GM12878 (cell line): ENCODE measurements around the gene ASIC3. TPM values are rescaled to one million over a fixed set of nuclear protein-coding genes. Genes with fewer than 3 reads are reported as not detected.

Experiments
- ATAC-seq: fragments of 200-7000 bp; cut with Tn5 transposase; 3 replicates; pipeline ENCODE4 v1.9.1; 2020; ENCODE audit warnings: mild to moderate bottlenecking, moderate library complexity
- BruUV-seq: library from RNA; stranded (reverse); fragments of 400-500 nt; replicated peaks from 2 replicates; lab custom pipeline; 2021; lab: Mats Ljungman, UMichigan
- CTCF ChIA-PET: fragments of 300-600 bp; sonication (Branson Sonifier 250); formaldehyde crosslinking; extraction: SDS; loops from one replicate; lab custom pipeline; 2021; ENCODE audit warnings: inconsistent platforms; lab: Yijun Ruan, JAX
- POLR2A ChIA-PET: fragments of 350-600 bp; formaldehyde crosslinking; extraction: SDS; loops from one replicate; lab custom pipeline; 2021; ENCODE audit warnings: inconsistent platforms; lab: Charles Lee
- RAD21 ChIA-PET: fragments of 300-600 bp; sonication (Branson Sonifier 250); formaldehyde crosslinking; loops from one replicate; lab custom pipeline; 2023; ENCODE audit warnings: antibody characterized with exemption; ENCODE audit not compliant: unreplicated experiment; lab: Charles Lee
- SMC1A ChIA-PET: fragments of 300-600 bp; sonication (Branson Sonifier 250); formaldehyde crosslinking; loops from one replicate; lab custom pipeline; 2023; ENCODE audit not compliant: unreplicated experiment, uncharacterized antibody; lab: Charles Lee
- DNase-seq: peaks from one replicate; pipeline ENCODE4 v3.0.0-alpha.2; 2011; ENCODE audit warnings: low read depth, low spot score
- FAIRE-seq: peaks from 3 replicates; lab custom pipeline; 2011; peaks lifted over from hg19 to GRCh38; lab: Jason Lieb, UNC
- H2AFZ ChIP-seq: 2 replicates; pipeline ENCODE4 v1.6.0; 2011; ENCODE audit warnings: low read depth, low read length, control low read depth; ENCODE audit not compliant: control insufficient read depth
- H3K27ac ChIP-seq: 2 replicates; pipeline ENCODE4 v1.5.1; 2011; ENCODE audit warnings: control low read depth; ENCODE audit not compliant: control insufficient read depth, insufficient read depth
- H3K27me3 ChIP-seq, 2 experiments: replicated peaks in 1 of 2; 2 replicates each; pipeline versions ENCODE4 v1.6.0 to v1.6.1; 2011; ENCODE audit warnings: low read length in 1 of 2; ENCODE audit not compliant: control insufficient read depth in 2 of 2, insufficient read depth in 2 of 2
- H3K36me3 ChIP-seq, 2 experiments: 2 replicates each; pipeline ENCODE4 v1.5.1; 2011; ENCODE audit warnings: low read length in 1 of 2; ENCODE audit not compliant: control insufficient read depth in 2 of 2, insufficient read depth in 2 of 2
- H3K4me1 ChIP-seq: 2 replicates; pipeline ENCODE4 v1.6.1; 2011; ENCODE audit warnings: mild to moderate bottlenecking, low read length, moderate library complexity, mixed read lengths; ENCODE audit not compliant: control insufficient read depth, insufficient read depth
- H3K4me2 ChIP-seq: 2 replicates; pipeline ENCODE4 v1.6.0; 2011; ENCODE audit warnings: control low read depth; ENCODE audit not compliant: control insufficient read depth, insufficient read depth
- H3K4me3 ChIP-seq: fragments of 200-600 bp; sonication (generic); 2 replicates; pipeline ENCODE4 v1.5.1; 2016
- H3K79me2 ChIP-seq: 2 replicates; pipeline ENCODE4 v1.6.0; 2011; ENCODE audit warnings: low read length; ENCODE audit not compliant: control insufficient read depth, insufficient read depth
- H3K9ac ChIP-seq: 2 replicates; pipeline ENCODE4 v1.8.0; 2011; ENCODE audit warnings: low read length, control low read depth, mixed read lengths; ENCODE audit not compliant: control insufficient read depth, insufficient read depth
- H3K9me3 ChIP-seq: replicated peaks from 3 replicates; pipeline ENCODE4 v1.5.1; 2011; ENCODE audit warnings: mild to moderate bottlenecking, low read length; ENCODE audit not compliant: control insufficient read depth, insufficient read depth
- H4K20me1 ChIP-seq: 2 replicates; pipeline ENCODE4 v1.6.0; 2011; ENCODE audit not compliant: control insufficient read depth, insufficient read depth
- BHLHE40 ChIP-seq, 2 experiments: fragments of 450-650 bp in 1 of 2; IDR thresholded peaks; 2 replicates each; pipeline ENCODE4 v1.6.1; 2011 to 2017; ENCODE audit warnings: low read depth in 2 of 2, borderline replicate concordance in 1 of 2, improper control_type of control experiment in 1 of 2, low read length in 1 of 2, mild to moderate bottlenecking in 1 of 2
- MEF2B ChIP-seq: fragments of 450-650 bp; IDR thresholded peaks from 2 replicates; pipeline ENCODE4 v1.6.1; 2018; ENCODE audit warnings: mild to moderate bottlenecking, moderate library complexity; ENCODE audit not compliant: partially characterized antibody, poor library complexity, severe bottlenecking
- POLR2A ChIP-seq: IDR thresholded peaks from 2 replicates; pipeline ENCODE4 v1.6.1; 2011; ENCODE audit warnings: low read depth, mild to moderate bottlenecking, low read length
- POLR2AphosphoS2 ChIP-seq: IDR thresholded peaks from 2 replicates; pipeline ENCODE4 v1.6.1; 2011; ENCODE audit warnings: low read depth, mild to moderate bottlenecking, low read length, improper control_type of control experiment, moderate library complexity
- POLR2AphosphoS5 ChIP-seq: IDR thresholded peaks from 2 replicates; pipeline ENCODE4 v1.6.1; 2011; ENCODE audit warnings: mild to moderate bottlenecking, low read length, inconsistent platforms
- SRF ChIP-seq, 2 experiments: IDR thresholded peaks; 2 replicates each; pipeline ENCODE4 v1.6.1; 2011; ENCODE audit warnings: low read depth in 2 of 2, low read length in 2 of 2, mild to moderate bottlenecking in 1 of 2, moderate library complexity in 1 of 2
- WGBS: methylation state at CpG from one replicate; pipeline ENCODE4 v1.1.6; 2016; ENCODE audit warnings: low lambda C conversion rate; ENCODE audit not compliant: insufficient replicate concordance, insufficient coverage; ENCODE audit errors: missing lambda C conversion rate; 5-methylcytosine and 5-hydroxymethylcytosine counted together
- in situ Hi-C: fragments of 300-500 bp; cut with MboI; formaldehyde crosslinking; loops from 9 replicates; pipeline ENCODE4 v1.14.3; 2018; ENCODE audit warnings: mixed read lengths
- intact Hi-C: fragments of 100-400 bp; cut with micrococcal nuclease; formaldehyde crosslinking; loops from one replicate; pipeline ENCODE4 v1.14.2; 2022; ENCODE audit not compliant: unreplicated experiment
- polyA plus RNA-seq, 11 experiments: library from polyadenylated mRNA; depleted of rRNA in 4 of 11; unstranded in 6 of 11; stranded (reverse) in 5 of 11; fragments of >200 nt; fragmentation: Nextera tagmentation in 4 of 11; fragmentation: Illumina TruSeq in 1 of 11; extraction: Ambion mirVana in 4 of 11; extraction: Trizol in 1 of 11; gene quantifications; 1 replicate in 1 of 11; 2 replicates in 10 of 11; pipeline versions ENCODE4 v1.2.1 to v1.2.3, GENCODE V29; 2011 to 2016; ENCODE audit warnings: inconsistent platforms in 2 of 11, missing spikeins in 2 of 11, low read depth in 1 of 11
- total RNA-seq, 4 experiments: library from RNA; depleted of rRNA in 3 of 4; stranded (reverse); fragments of >200 nt in 3 of 4; fragmentation: Illumina TruSeq in 1 of 4; extraction: Trizol in 1 of 4; gene quantifications; 2 replicates each; pipeline versions ENCODE4 v1.2.1 to v1.2.3, GENCODE V29; 2013 to 2021
- TF ChIP-seq, protein P1 (sequence below): fragments of 450-650 bp; formaldehyde crosslinking; IDR thresholded peaks from 2 replicates; pipeline ENCODE4 v1.5.0; 2022; ENCODE audit warnings: mild to moderate bottlenecking, missing genetic modification characterization
- TF ChIP-seq, protein P2 (sequence below): IDR thresholded peaks from 2 replicates; pipeline ENCODE4 v1.6.1; 2011; ENCODE audit warnings: borderline replicate concordance, low read depth, mild to moderate bottlenecking, moderate library complexity, mixed read lengths, low read length; ENCODE audit not compliant: insufficient read depth; ENCODE audit errors: extremely low read length
- TF ChIP-seq, protein P3 (sequence below): fragments of 450-650 bp; IDR thresholded peaks from 2 replicates; pipeline ENCODE4 v1.6.1; 2017; ENCODE audit warnings: antibody characterized with exemption, mild to moderate bottlenecking, moderate library complexity

Gene ASIC3
- total and polyA plus RNA-seq, 10 of the 15 experiments (the other 5 are each of a cell fraction or from before 2014, with no cell fraction given) = 0.07 to 1.0 (median 0.44) TPM; not detected in 4

DNA sequence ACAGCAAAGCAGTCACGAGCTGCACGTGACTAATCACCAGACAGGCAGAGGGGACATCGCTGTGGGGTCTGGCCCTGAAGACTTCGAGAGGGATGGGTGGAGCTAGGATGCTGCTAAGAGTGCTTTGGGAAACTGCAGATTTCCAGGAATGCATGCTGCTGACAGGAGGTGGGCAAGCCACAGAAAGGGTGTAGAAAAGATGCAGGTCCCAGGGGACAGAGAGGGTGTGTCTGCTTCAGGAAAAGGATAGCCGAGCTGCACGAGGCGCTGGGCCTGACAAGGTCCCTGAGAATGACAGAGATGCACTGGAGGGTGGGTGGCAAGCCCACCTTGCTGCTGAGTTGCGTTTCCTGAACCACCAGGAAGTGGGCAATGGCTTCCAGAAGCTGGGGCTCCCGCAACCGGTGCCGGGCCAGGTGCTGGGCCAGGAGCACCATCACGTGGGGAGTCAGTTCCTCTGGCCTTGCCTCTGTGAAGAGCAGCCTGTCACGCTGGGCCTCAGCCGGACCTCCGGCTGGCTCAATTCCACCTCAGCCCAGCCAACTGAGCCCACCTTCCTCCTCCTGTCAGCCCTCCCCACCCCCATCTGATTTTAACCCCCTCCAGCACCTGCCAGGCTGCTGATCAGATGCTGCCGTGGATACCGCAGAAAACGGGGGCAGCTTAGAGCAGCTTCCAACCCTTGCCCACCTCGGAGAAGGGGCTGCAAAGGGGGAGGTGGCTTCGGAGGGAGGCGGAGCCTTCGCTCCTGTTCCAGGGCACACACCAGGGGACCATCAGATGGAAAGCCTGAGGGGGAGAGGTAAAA lies 30.1 kb downstream of the ASIC3 start:
- FAIRE-seq = no peak

More for the DNA sequence above, 30.1 kb downstream of the ASIC3 start:
- Histone ChIP-seq H3K79me2 (peaks cover 39% of the 10 kb centered on the region), H3K9ac (no peak overlapping the region), H3K27me3 (no peaks in the 10 kb centered on the region), H3K36me3 (peaks cover 0 to 17% of the 10 kb centered on the region in 2 experiments; a peak in 3 of 4 replicates), H3K4me2 (no peak overlapping the region), H2AFZ (no peak overlapping the region), H3K9me3 (no peaks in the 10 kb centered on the region), H3K4me1 (peaks cover 19% of the 10 kb centered on the region), H3K27ac (no peak overlapping the region), H3K4me3 (no peak overlapping the region), H4K20me1 (no peaks in the 10 kb centered on the region; the same call in 1 of the 2 replicates)
- POLR2A ChIA-PET = no interaction called here
- BruUV-seq = no TSS peak
- SMC1A ChIA-PET = no interaction called here
- RAD21 ChIA-PET = no interaction called here
- DNase-seq (no peak), ATAC-seq (no peak)
- CTCF ChIA-PET = no interaction called here
- intact Hi-C loops (no loop called here), in situ Hi-C loops (no loop called here)
- TF ChIP-seq MEF2B (peak; percentile 30), POLR2AphosphoS5 (peak; percentile 32; the same call in 1 of the 2 replicates), SRF (IDR thresholded peaks at IDR 0.05; ENCODE audit: low read depth in 2 of 2, low read length in 2 of 2) (no peak), POLR2AphosphoS2 (0 out of 2 replicates have a peak, but pooled peaks have one; percentile 16), POLR2A (peak; percentile 40; the same call in 1 of the 2 replicates), BHLHE40 (IDR thresholded peaks at IDR 0.05; ENCODE audit: borderline replicate concordance in 1 of 2, low read depth in 2 of 2, low read length in 1 of 2) (peak in 1 of 2 experiments; percentile 78; a peak in 3 of 4 replicates)
- TF ChIP-seq, protein P1, sequence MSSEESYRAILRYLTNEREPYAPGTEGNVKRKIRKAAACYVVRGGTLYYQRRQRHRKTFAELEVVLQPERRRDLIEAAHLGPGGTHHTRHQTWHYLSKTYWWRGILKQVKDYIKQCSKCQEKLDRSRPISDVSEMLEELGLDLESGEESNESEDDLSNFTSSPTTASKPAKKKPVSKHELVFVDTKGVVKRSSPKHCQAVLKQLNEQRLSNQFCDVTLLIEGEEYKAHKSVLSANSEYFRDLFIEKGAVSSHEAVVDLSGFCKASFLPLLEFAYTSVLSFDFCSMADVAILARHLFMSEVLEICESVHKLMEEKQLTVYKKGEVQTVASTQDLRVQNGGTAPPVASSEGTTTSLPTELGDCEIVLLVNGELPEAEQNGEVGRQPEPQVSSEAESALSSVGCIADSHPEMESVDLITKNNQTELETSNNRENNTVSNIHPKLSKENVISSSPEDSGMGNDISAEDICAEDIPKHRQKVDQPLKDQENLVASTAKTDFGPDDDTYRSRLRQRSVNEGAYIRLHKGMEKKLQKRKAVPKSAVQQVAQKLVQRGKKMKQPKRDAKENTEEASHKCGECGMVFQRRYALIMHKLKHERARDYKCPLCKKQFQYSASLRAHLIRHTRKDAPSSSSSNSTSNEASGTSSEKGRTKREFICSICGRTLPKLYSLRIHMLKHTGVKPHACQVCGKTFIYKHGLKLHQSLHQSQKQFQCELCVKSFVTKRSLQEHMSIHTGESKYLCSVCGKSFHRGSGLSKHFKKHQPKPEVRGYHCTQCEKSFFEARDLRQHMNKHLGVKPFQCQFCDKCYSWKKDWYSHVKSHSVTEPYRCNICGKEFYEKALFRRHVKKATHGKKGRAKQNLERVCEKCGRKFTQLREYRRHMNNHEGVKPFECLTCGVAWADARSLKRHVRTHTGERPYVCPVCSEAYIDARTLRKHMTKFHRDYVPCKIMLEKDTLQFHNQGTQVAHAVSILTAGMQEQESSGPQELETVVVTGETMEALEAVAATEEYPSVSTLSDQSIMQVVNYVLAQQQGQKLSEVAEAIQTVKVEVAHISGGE = no peak
- TF ChIP-seq, protein P2, sequence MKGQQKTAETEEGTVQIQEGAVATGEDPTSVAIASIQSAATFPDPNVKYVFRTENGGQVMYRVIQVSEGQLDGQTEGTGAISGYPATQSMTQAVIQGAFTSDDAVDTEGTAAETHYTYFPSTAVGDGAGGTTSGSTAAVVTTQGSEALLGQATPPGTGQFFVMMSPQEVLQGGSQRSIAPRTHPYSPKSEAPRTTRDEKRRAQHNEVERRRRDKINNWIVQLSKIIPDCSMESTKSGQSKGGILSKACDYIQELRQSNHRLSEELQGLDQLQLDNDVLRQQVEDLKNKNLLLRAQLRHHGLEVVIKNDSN = peak; percentile 24
- TF ChIP-seq, protein P3, sequence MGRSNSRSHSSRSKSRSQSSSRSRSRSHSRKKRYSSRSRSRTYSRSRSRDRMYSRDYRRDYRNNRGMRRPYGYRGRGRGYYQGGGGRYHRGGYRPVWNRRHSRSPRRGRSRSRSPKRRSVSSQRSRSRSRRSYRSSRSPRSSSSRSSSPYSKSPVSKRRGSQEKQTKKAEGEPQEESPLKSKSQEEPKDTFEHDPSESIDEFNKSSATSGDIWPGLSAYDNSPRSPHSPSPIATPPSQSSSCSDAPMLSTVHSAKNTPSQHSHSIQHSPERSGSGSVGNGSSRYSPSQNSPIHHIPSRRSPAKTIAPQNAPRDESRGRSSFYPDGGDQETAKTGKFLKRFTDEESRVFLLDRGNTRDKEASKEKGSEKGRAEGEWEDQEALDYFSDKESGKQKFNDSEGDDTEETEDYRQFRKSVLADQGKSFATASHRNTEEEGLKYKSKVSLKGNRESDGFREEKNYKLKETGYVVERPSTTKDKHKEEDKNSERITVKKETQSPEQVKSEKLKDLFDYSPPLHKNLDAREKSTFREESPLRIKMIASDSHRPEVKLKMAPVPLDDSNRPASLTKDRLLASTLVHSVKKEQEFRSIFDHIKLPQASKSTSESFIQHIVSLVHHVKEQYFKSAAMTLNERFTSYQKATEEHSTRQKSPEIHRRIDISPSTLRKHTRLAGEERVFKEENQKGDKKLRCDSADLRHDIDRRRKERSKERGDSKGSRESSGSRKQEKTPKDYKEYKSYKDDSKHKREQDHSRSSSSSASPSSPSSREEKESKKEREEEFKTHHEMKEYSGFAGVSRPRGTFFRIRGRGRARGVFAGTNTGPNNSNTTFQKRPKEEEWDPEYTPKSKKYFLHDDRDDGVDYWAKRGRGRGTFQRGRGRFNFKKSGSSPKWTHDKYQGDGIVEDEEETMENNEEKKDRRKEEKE = no peak
- 63% methylated on average over 22 of the region's 22 CpGs for whole genome bisulfite sequencing
